Heart right ventricle (tissue), 16 donors: ENCODE measurements around the gene SLC7A6OS. TPM values are rescaled to one million over a fixed set of nuclear protein-coding genes. Genes with fewer than 3 reads are reported as not detected.

ENCODE experiments used
- ATAC-seq, 8 donors: fragments of 200-7000 bp; cut with Tn5 transposase; one replicate each; pipeline ENCODE4 v1.9.1; 2020; ENCODE audit warnings: mild to moderate bottlenecking in 8 of 8, moderate library complexity in 8 of 8, moderate number of reproducible peaks in 1 of 8
- DNase-seq, 2 donors: peaks; one replicate each; pipeline ENCODE4 v3.0.0-alpha.2; 2020
- H3K27ac ChIP-seq, 10 donors: fragments of 200-600 bp; sonication (generic) in 2 of 10; one replicate each; pipeline versions ENCODE4 v1.5.0 to v1.8.0; 2020 to 2022; ENCODE audit warnings: mild to moderate bottlenecking in 3 of 10
- H3K27me3 ChIP-seq, 7 donors: fragments of 200-600 bp; one replicate each; pipeline ENCODE4 v1.8.0; 2021 to 2022; ENCODE audit warnings: mild to moderate bottlenecking in 2 of 7
- H3K36me3 ChIP-seq, 9 donors: fragments of 200-600 bp; sonication (generic) in 1 of 9; one replicate each; pipeline versions ENCODE4 v1.5.0 to v1.8.0; 2020 to 2022; ENCODE audit warnings: mild to moderate bottlenecking in 2 of 9
- H3K4me1 ChIP-seq, 9 donors: fragments of 200-600 bp; sonication (generic) in 1 of 9; one replicate each; pipeline versions ENCODE4 v1.5.0 to v1.8.0; 2020 to 2022; ENCODE audit warnings: mild to moderate bottlenecking in 4 of 9
- H3K4me3 ChIP-seq, 10 donors: fragments of 200-600 bp; sonication (generic) in 2 of 10; one replicate each; pipeline versions ENCODE4 v1.5.0 to v1.8.0; 2020 to 2022; ENCODE audit warnings: mild to moderate bottlenecking in 7 of 10, moderate library complexity in 2 of 10
- H3K9me3 ChIP-seq, 11 donors: fragments of 200-600 bp in 10 of 11; sonication (generic) in 2 of 11; one replicate each; pipeline versions ENCODE4 v1.5.0 to v1.8.0; 2013 to 2022; ENCODE audit warnings: mild to moderate bottlenecking in 2 of 11, control low read depth in 1 of 11, moderate library complexity in 1 of 11
- CTCF ChIP-seq, 9 donors: fragments of 200-600 bp; sonication (generic) in 2 of 9; IDR thresholded peaks; one replicate each; pipeline versions ENCODE4 v1.5.0 to v1.8.0; 2021 to 2022; ENCODE audit warnings: antibody characterized with exemption in 9 of 9, mild to moderate bottlenecking in 5 of 9, moderate library complexity in 1 of 9
- WGBS, 2 donors: extraction: QIAGEN DNeasy Blood & Tissue Kit; methylation state at CpG; one replicate each; pipeline ENCODE4 v1.1.7; 2013; ENCODE audit warnings: inconsistent platforms in 1 of 2; 5-methylcytosine and 5-hydroxymethylcytosine counted together
- intact Hi-C, 10 donors: fragments of 100-400 bp; cut with DNase I; formaldehyde crosslinking; loops; one replicate each; pipeline versions ENCODE4 v1.11.1 to v1.14.2; 2022
- polyA plus RNA-seq, 2 donors: library from polyadenylated mRNA; stranded (reverse); fragments of 200-250 nt; gene quantifications; one replicate each; pipeline ENCODE4 v1.2.3, GENCODE V29; 2013
- total RNA-seq, 10 donors: library from RNA; stranded (reverse); fragmentation: NEBNext Ultra II Directional in 3 of 10; extraction: Animal tissue kit (Norgen Biotek cat#: 25700) in 3 of 10; gene quantifications; one replicate each; pipeline versions ENCODE4 v1.2.1 to v1.2.4, GENCODE V29; 2021 to 2023
- donor health status: Arrhythmogenic right ventricular cardiomyopathy.
- donor health status: ischemic (EF 13 %, LVEDD 7.1; RV severe dilation, severe dysfunction).
- donor health status: healthy with polysubstance abuse.
- donor health status: DM: no; HTN: yes; CAD: no.
- donor health status: DM: no; HTN: no; CAD: no.
- donor health status: ischemic (EF 25% LVEDD 6.9; RV normal size, moderate dysfunction).
- donor health status: ischemic (EF 25% LVEDD 5.7; RV mildly dilated, moderate dysfunction).
- donor health status: healthy.
- donor health status: DM: yes; HTN: yes; CAD: no.
- donor health status: Ischemic cardiomyopathy.
- donor health status: ischemic (EF 35%, LVEDD 5.7; RV mildly dilated, moderate dysfunction).
- donor health status: nonischemic (EF 11% LVEDD 7.7; RV severe dilation, severe dysfunction).
- donor health status: DM: yes; HTN: yes; CAD: no.
- donor health status: PGD.
- donor health status: ischemic (EF 29% LVEDD 5.4; RV normal size, mild dysfunction).
- donor health status: nonischemic (EF 23%, LVEDD 6.1; RV moderate dilation, normal function).

The SLC7A6OS gene
- total and polyA plus RNA-seq, 12 donors = 7.3 to 14.4 (median 12.3) TPM

GRCh38 chr16:68338326-68339119 lies 27.8 kb upstream of the SLC7A6OS start:
- DNase-seq = no peak
- intact Hi-C loops = no loop called here
- no peak for TF ChIP-seq CTCF (IDR thresholded peaks at IDR 0.05)
- no peaks in the 10 kb centered on the region for H3K27me3 ChIP-seq
- peaks cover 0 to 11% (median 0%) of the 10 kb centered on the region in 9 donors for H3K4me1 ChIP-seq
- no peaks in the 10 kb centered on the region for H3K9me3 ChIP-seq
- H3K27ac ChIP-seq = no peak overlapping the region
- WGBS, 2 donors = 93 to 96% methylated on average over 16 of the region's 16 CpGs
- ATAC-seq = no peak
- peaks cover 0 to 100% (median 44%) of the 10 kb centered on the region in 9 donors for H3K36me3 ChIP-seq
- H3K4me3 ChIP-seq = no peak overlapping the region

DNA sequence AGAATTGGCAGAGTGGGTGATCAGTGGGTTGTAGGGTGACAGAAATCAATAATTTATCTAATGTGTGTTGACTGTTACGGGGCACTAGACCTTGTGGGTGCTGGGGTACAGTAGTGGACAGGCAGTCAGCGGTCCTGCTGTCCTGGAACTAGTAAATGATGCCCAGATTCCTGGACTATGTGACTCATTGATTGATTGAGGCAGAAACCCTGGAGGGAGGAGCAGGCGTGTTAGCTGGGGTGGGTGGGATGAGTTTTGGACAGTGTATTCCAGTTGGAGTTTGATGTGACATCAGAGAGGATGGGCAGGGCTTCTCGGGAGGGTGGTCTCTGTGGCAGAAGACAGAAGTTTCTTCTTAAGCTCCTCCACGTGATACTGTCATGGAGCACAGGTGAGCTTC lies 24.4 kb upstream of the SLC7A6OS start:
- H3K36me3 ChIP-seq = peaks cover 0 to 82% (median 21%) of the 10 kb centered on the region in 9 donors
- H3K27ac ChIP-seq = no peak overlapping the region
- intact Hi-C loops = no loop called here
- ATAC-seq (no peak), DNase-seq (no peak)
- H3K4me1 ChIP-seq = peaks cover 0 to 33% (median 18%) of the 10 kb centered on the region in 9 donors
- WGBS, 2 donors = 92 to 94% methylated on average over 5 of the region's 5 CpGs
- no peaks in the 10 kb centered on the region for H3K27me3 ChIP-seq
- H3K4me3 ChIP-seq = no peak overlapping the region
- TF ChIP-seq CTCF (IDR thresholded peaks at IDR 0.05) = no peak
- H3K9me3 ChIP-seq = no peaks in the 10 kb centered on the region

- H3K27ac ChIP-seq = peak overlapping the region in 8 of 10 donors; percentile 17 to 74 (median 50)
- TF ChIP-seq CTCF (IDR thresholded peaks at IDR 0.05) = no peak
- H3K36me3 ChIP-seq = peaks cover 0 to 69% (median 10%) of the 10 kb centered on the region in 9 donors
- H3K27me3 ChIP-seq = no peaks in the 10 kb centered on the region
- 55 to 60% methylated on average over 7 of the region's 7 CpGs for WGBS, 2 donors
- DNase-seq = peak in 1 of 2 donors; percentile 52
- no peak overlapping the region for H3K4me3 ChIP-seq
- peaks cover 0 to 33% (median 18%) of the 10 kb centered on the region in 9 donors for H3K4me1 ChIP-seq
- ATAC-seq = peak; percentile 48 to 75 (median 68)
- intact Hi-C loops = loop anchor here in 1 of 10 donors (5.0 kb wide), 1 partner anchor 90 kb away; no protein-coding TSS in a partner anchor
- no peaks in the 10 kb centered on the region for H3K9me3 ChIP-seq
Measured at GRCh38 chr16:68332411-68333121, 21.8 kb upstream of the SLC7A6OS start.

DNA sequence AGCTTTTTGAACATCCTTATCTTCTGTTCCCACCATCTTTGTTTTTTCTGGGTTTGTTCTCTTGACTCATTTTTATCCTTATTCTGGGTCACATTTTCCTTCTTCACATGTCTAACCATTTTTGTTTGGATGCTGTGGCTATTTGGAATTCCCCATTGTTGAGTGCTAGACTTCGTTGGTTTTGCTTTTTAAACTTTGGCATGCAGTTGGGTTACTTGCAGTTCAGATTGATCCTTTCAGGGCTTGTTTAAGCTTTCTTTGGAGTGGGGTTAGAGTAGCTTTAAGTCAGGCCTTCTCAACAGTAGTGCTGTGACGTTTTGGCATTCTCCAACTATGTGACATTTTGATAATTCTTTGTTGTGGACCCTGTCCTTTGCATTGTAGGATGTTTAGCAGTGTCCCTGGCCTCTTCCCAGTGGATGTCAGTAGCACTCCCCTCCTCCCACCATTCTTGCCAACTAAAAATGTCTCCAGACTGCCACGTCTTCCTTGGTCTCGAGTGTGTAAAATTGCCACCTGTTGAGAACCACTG lies 21.2 kb upstream of the SLC7A6OS start:
- no peak for TF ChIP-seq CTCF (IDR thresholded peaks at IDR 0.05)
- intact Hi-C loops = loop anchor here in 1 of 10 donors (5.0 kb wide), 1 partner anchor 90 kb away; no protein-coding TSS in a partner anchor
- ATAC-seq (peak in 1 of 8 donors; percentile 7), DNase-seq (no peak)
- Histone ChIP-seq H3K9me3 (no peaks in the 10 kb centered on the region), H3K4me1 (peaks cover 0 to 33% (median 18%) of the 10 kb centered on the region in 9 donors), H3K4me3 (no peak overlapping the region), H3K27me3 (no peaks in the 10 kb centered on the region), H3K36me3 (peaks cover 0 to 69% (median 5%) of the 10 kb centered on the region in 9 donors), H3K27ac (peak overlapping the region in 8 of 10 donors; percentile 17 to 74 (median 50))
- 22 to 36% methylated on average over 4 of the region's 4 CpGs for WGBS, 2 donors
